Activated CD8-positive, alpha-beta memory T cell treated with anti-CD3 and anti-CD28 coated beads, Interleukin-2, amount 50 U/mL, for 1 hour (primary cell): ENCODE measurements around the gene MAGI1.

Experiments used
- DNase-seq: peaks from one replicate; pipeline ENCODE4 v3.0.0-alpha.2; 2020; ENCODE audit errors: extremely low read depth

Gene MAGI1

GRCh38 chr3:65807225-65807624 is 231.5 kb downstream of the MAGI1 start:
- no peak for DNase-seq

GRCh38 chr3:65806600-65806999 is 232.1 kb downstream of the MAGI1 start:
- DNase-seq = no peak

- no peak for DNase-seq
Observed at GRCh38 chr3:65796676-65797075, 242.0 kb downstream of the MAGI1 start.

- no peak for DNase-seq
Observed at GRCh38 chr3:65795166-65795565, 243.6 kb downstream of the MAGI1 start.

GRCh38 chr3:65793495-65794200 is 245.1 kb downstream of the MAGI1 start:
- no peak for DNase-seq

GRCh38 chr3:65788461-65788860 is 250.3 kb downstream of the MAGI1 start:
- DNase-seq = no peak

GRCh38 chr3:65787827-65788226 is 250.9 kb downstream of the MAGI1 start:
- no peak for DNase-seq

GRCh38 chr3:65787340-65787739 is 251.4 kb downstream of the MAGI1 start:
- no peak for DNase-seq

GRCh38 chr3:65786890-65787289 is 251.8 kb downstream of the MAGI1 start:
- no peak for DNase-seq

- no peak for DNase-seq
Observed at GRCh38 chr3:65785065-65785645, 253.6 kb downstream of the MAGI1 start.

- DNase-seq = no peak
Observed at GRCh38 chr3:65783117-65783516, 255.6 kb downstream of the MAGI1 start.

GRCh38 chr3:65781594-65781993 is 257.1 kb downstream of the MAGI1 start:
- no peak for DNase-seq

- no peak for DNase-seq
Observed at GRCh38 chr3:65779390-65779789, 259.3 kb downstream of the MAGI1 start.

- DNase-seq = no peak
Observed at GRCh38 chr3:65778968-65779367, 259.8 kb downstream of the MAGI1 start.

- no peak for DNase-seq
Observed at GRCh38 chr3:65777050-65777449, 261.7 kb downstream of the MAGI1 start.

GRCh38 chr3:65776494-65776893 is 262.2 kb downstream of the MAGI1 start:
- DNase-seq = no peak

GRCh38 chr3:65776081-65776480 is 262.6 kb downstream of the MAGI1 start:
- no peak for DNase-seq

GRCh38 chr3:65772758-65773157 is 266.0 kb downstream of the MAGI1 start:
- no peak for DNase-seq

GRCh38 chr3:65767551-65767950 is 271.2 kb downstream of the MAGI1 start:
- DNase-seq = no peak

GRCh38 chr3:65762235-65762580 is 276.5 kb downstream of the MAGI1 start:
- DNase-seq = no peak

GRCh38 chr3:65761446-65762234 is 277.1 kb downstream of the MAGI1 start:
- DNase-seq = no peak

- no peak for DNase-seq
Observed at GRCh38 chr3:65758876-65759598, 279.7 kb downstream of the MAGI1 start.
